Tibial nerve (tissue), 4 donors: ENCODE measurements around the gene SART3. TPM values are rescaled to one million over a fixed set of nuclear protein-coding genes. Genes with fewer than 3 reads are reported as not detected.

ENCODE experiments used
- DNase-seq, 2 donors: peaks; one replicate each; pipeline ENCODE4 v3.0.0-alpha.2; 2019; ENCODE audit warnings: low spot score in 2 of 2
- H3K27ac ChIP-seq, 4 donors: fragments of 200-600 bp; sonication (generic) in 3 of 4; one replicate each; pipeline ENCODE4 v1.5.1; 2017 to 2019; ENCODE audit warnings: mild to moderate bottlenecking in 1 of 4
- H3K27me3 ChIP-seq, 2 donors: fragments of 200-600 bp; sonication (generic) in 1 of 2; one replicate each; pipeline versions ENCODE4 v1.5.1 to v1.6.0; 2017 to 2019
- H3K36me3 ChIP-seq, 3 donors: fragments of 200-600 bp; sonication (generic); one replicate each; pipeline ENCODE4 v1.5.1; 2018 to 2019
- H3K4me1 ChIP-seq, 4 donors: fragments of 200-600 bp; sonication (generic) in 3 of 4; one replicate each; pipeline ENCODE4 v1.5.1; 2017 to 2019
- H3K4me3 ChIP-seq, 4 donors: fragments of 200-600 bp; sonication (generic) in 3 of 4; one replicate each; pipeline ENCODE4 v1.5.1; 2017 to 2019; ENCODE audit warnings: mild to moderate bottlenecking in 1 of 4, moderate library complexity in 1 of 4
- H3K9me3 ChIP-seq, 4 donors: fragments of 200-600 bp; sonication (generic) in 3 of 4; one replicate each; pipeline ENCODE4 v1.5.1; 2017 to 2019
- CTCF ChIP-seq, 5 experiments: fragments of 200-600 bp in 3 of 5; fragments of 450-650 bp in 2 of 5; sonication (generic) in 3 of 5; IDR thresholded peaks; one replicate each; pipeline ENCODE4 v1.5.1; 2016 to 2019; ENCODE audit warnings: antibody characterized with exemption in 5 of 5, mild to moderate bottlenecking in 3 of 5, moderate library complexity in 2 of 5
- EP300 ChIP-seq, 2 donors: sonication (generic); formaldehyde crosslinking; IDR thresholded peaks; one replicate each; pipeline ENCODE4 v1.6.1; 2017; ENCODE audit warnings: antibody characterized with exemption in 2 of 2, mild to moderate bottlenecking in 1 of 2
- POLR2A ChIP-seq, 2 donors: fragments of 450-650 bp; IDR thresholded peaks; one replicate each; pipeline ENCODE4 v1.6.1; 2017; ENCODE audit warnings: antibody characterized with exemption in 2 of 2, mild to moderate bottlenecking in 2 of 2, moderate library complexity in 2 of 2
- WGBS, 2 donors: methylation state at CpG; one replicate each; pipeline ENCODE4 v1.1.5; 2018; 5-methylcytosine and 5-hydroxymethylcytosine counted together
- total RNA-seq, 4 donors: library from RNA; depleted of rRNA; stranded (reverse); fragments of >200 nt; gene quantifications; one replicate each; pipeline ENCODE4 v1.1.0, GENCODE V29; 2016

Gene SART3
- total RNA-seq, 4 donors from 2014 or later, result 51.3 to 70.1 (median 63.4) TPM

- peak overlapping the region in 3 of 4 donors; percentile 11 to 56 (median 40) for H3K27ac ChIP-seq
Measured at GRCh38 chr12:108568338-108569154, 7.6 kb upstream of the SART3 start.

GRCh38 chr12:108567406-108568337 lies 6.7 kb upstream of the SART3 start:
- 59 to 68% methylated on average over 7 of the region's 7 CpGs for WGBS, 2 donors
- H3K27ac ChIP-seq, result peak overlapping the region in 3 of 4 donors; percentile 40 to 67 (median 56)
- H3K9me3 ChIP-seq, result no peaks in the 10 kb centered on the region
- DNase-seq, result peak in 1 of 2 donors; percentile 48
- H3K27me3 ChIP-seq, result no peaks in the 10 kb centered on the region
- H3K4me3 ChIP-seq, result no peak overlapping the region
- H3K4me1 ChIP-seq, result peaks cover 0 to 54% (median 5%) of the 10 kb centered on the region in 4 donors
- TF ChIP-seq POLR2A (IDR thresholded peaks at IDR 0.05), result no peak
- peaks cover 0 to 63% (median 16%) of the 10 kb centered on the region in 3 donors for H3K36me3 ChIP-seq

More at GRCh38 chr12:108568338-108569154, 7.6 kb upstream of the SART3 start:
- WGBS, 2 donors, result 77 to 81% methylated on average over 10 of the region's 10 CpGs
- Histone ChIP-seq H3K4me1 (peaks cover 0 to 50% (median 5%) of the 10 kb centered on the region in 4 donors), H3K27me3 (no peaks in the 10 kb centered on the region), H3K9me3 (no peaks in the 10 kb centered on the region), H3K36me3 (peaks cover 0 to 63% (median 16%) of the 10 kb centered on the region in 3 donors), H3K4me3 (no peak overlapping the region)
- no peak for TF ChIP-seq POLR2A (IDR thresholded peaks at IDR 0.05)
- TF ChIP-seq EP300 (IDR thresholded peaks at IDR 0.05), result no peak
- no peak for TF ChIP-seq CTCF (IDR thresholded peaks at IDR 0.05)
- DNase-seq, result no peak

- H3K27ac ChIP-seq, result peak overlapping the region in 2 of 4 donors; percentile 61 to 69
Measured at GRCh38 chr12:108566452-108566851, 5.5 kb upstream of the SART3 start.

GRCh38 chr12:108565976-108566375 lies 5.0 kb upstream of the SART3 start:
- H3K27me3 ChIP-seq, result no peaks in the 10 kb centered on the region

More at GRCh38 chr12:108566452-108566851, 5.5 kb upstream of the SART3 start:
- TF ChIP-seq CTCF (IDR thresholded peaks at IDR 0.05) (no peak), POLR2A (IDR thresholded peaks at IDR 0.05) (no peak), EP300 (IDR thresholded peaks at IDR 0.05) (no peak)
- Histone ChIP-seq H3K27me3 (no peaks in the 10 kb centered on the region), H3K9me3 (no peaks in the 10 kb centered on the region), H3K36me3 (peaks cover 0 to 63% (median 16%) of the 10 kb centered on the region in 3 donors), H3K4me3 (no peak overlapping the region), H3K4me1 (peaks cover 0 to 59% (median 5%) of the 10 kb centered on the region in 4 donors)
- no peak for DNase-seq
- 89 to 92% methylated on average over 4 of the region's 4 CpGs for WGBS, 2 donors

More at GRCh38 chr12:108565976-108566375, 5.0 kb upstream of the SART3 start:
- Histone ChIP-seq H3K9me3 (no peaks in the 10 kb centered on the region), H3K4me1 (peaks cover 0 to 55% (median 5%) of the 10 kb centered on the region in 4 donors), H3K36me3 (peaks cover 0 to 63% (median 16%) of the 10 kb centered on the region in 3 donors), H3K27ac (peak overlapping the region in 2 of 4 donors; percentile 61 to 69), H3K4me3 (no peak overlapping the region)
- 25 to 32% methylated on average over 2 of the region's 2 CpGs for WGBS, 2 donors
- DNase-seq, result no peak
- TF ChIP-seq POLR2A (IDR thresholded peaks at IDR 0.05), result no peak
- TF ChIP-seq EP300 (IDR thresholded peaks at IDR 0.05), result no peak
- no peak for TF ChIP-seq CTCF (IDR thresholded peaks at IDR 0.05)
